Measurements from ENCODE around the gene CSF2.

Gene CSF2
- 0 to 32.9 (median 0.77) reads per million in 17 experiments for total RNA-seq

GRCh38 chr5:132073231-132074013 is at the start of gene CSF2:
Gene CSF2 (plus strand): TSS chr5:132073789. CDS start chr5:132073824, 35 bp downstream.
- peak in 1 of 4 experiments; percentile 25 for DNase-seq

GRCh38 chr5:132024117-132024435 is 49.5 kb upstream of the CSF2 start:
- DNase-seq = no peak

GRCh38 chr5:132024789-132025402 is 48.7 kb upstream of the CSF2 start:
- no peak for DNase-seq

GRCh38 chr5:132025403-132025971 is 48.1 kb upstream of the CSF2 start:
- DNase-seq = no peak

- DNase-seq = no peak
These were observed 47.0 kb upstream of the CSF2 start for GRCh38 chr5:132026516-132027008.

GRCh38 chr5:132027027-132027426 is 46.6 kb upstream of the CSF2 start:
- no peak for DNase-seq

GRCh38 chr5:132029609-132030330 is 43.8 kb upstream of the CSF2 start:
- DNase-seq = no peak

GRCh38 chr5:132030610-132031009 is 43.0 kb upstream of the CSF2 start:
- no peak for DNase-seq

- DNase-seq = no peak
These were observed 41.4 kb upstream of the CSF2 start for GRCh38 chr5:132032196-132032595.

- no peak for DNase-seq
These were observed 40.5 kb upstream of the CSF2 start for GRCh38 chr5:132033122-132033521.

GRCh38 chr5:132037353-132037752 is 36.2 kb upstream of the CSF2 start:
- DNase-seq = no peak

- DNase-seq = peak; percentile 85 to 93 (median 92)
These were observed 29.4 kb upstream of the CSF2 start for GRCh38 chr5:132044207-132044606.

- DNase-seq = no peak
These were observed 26.7 kb upstream of the CSF2 start for GRCh38 chr5:132046880-132047299.

- DNase-seq = no peak
These were observed 24.5 kb upstream of the CSF2 start for GRCh38 chr5:132049093-132049492.

- DNase-seq = no peak
These were observed 24.0 kb upstream of the CSF2 start for GRCh38 chr5:132049559-132049958.

GRCh38 chr5:132050136-132050535 is 23.5 kb upstream of the CSF2 start:
- DNase-seq = peak; percentile 88 to 93 (median 92)

- no peak for DNase-seq
These were observed 22.7 kb upstream of the CSF2 start for GRCh38 chr5:132050661-132051552.

- DNase-seq = no peak
These were observed 21.1 kb upstream of the CSF2 start for GRCh38 chr5:132052520-132052919.

GRCh38 chr5:132053483-132053882 is 20.1 kb upstream of the CSF2 start:
- DNase-seq = no peak

- DNase-seq = no peak
These were observed 19.4 kb upstream of the CSF2 start for GRCh38 chr5:132054031-132054696.

GRCh38 chr5:132054697-132055440 is 18.7 kb upstream of the CSF2 start:
- no peak for DNase-seq
